8988T (cell line): ENCODE measurements around the gene ATP8A2.
A peak's percentile ranks its signal among the peaks of the same experiment; 100 is the strongest.

ENCODE experiments used
- DNase-seq: peaks from one replicate; pipeline ENCODE4 v3.0.0; 2011

ATP8A2 gene

GRCh38 chr13:26022538-26023292 lies 650.9 kb downstream of the ATP8A2 start:
- peak; percentile 32 for DNase-seq

- DNase-seq = no peak
Observed at GRCh38 chr13:26024558-26024957, 652.8 kb downstream of the ATP8A2 start.

- DNase-seq = no peak
Observed at GRCh38 chr13:26025196-26025595, 653.4 kb downstream of the ATP8A2 start.

GRCh38 chr13:26025771-26026170 lies 654.0 kb downstream of the ATP8A2 start:
- DNase-seq = no peak

GRCh38 chr13:26026211-26026610 lies 654.4 kb downstream of the ATP8A2 start:
- no peak for DNase-seq

GRCh38 chr13:26029581-26030136 lies 657.9 kb downstream of the ATP8A2 start:
- DNase-seq = no peak

GRCh38 chr13:26030331-26030730 lies 658.6 kb downstream of the ATP8A2 start:
- DNase-seq = no peak

GRCh38 chr13:26034018-26034417 lies 662.2 kb downstream of the ATP8A2 start:
- DNase-seq = no peak

- DNase-seq = no peak
Observed at GRCh38 chr13:26036383-26036782, 664.6 kb downstream of the ATP8A2 start.

GRCh38 chr13:26037302-26037701 lies 665.5 kb downstream of the ATP8A2 start:
- no peak for DNase-seq

- DNase-seq = no peak
Observed at GRCh38 chr13:26038931-26039475, 667.2 kb downstream of the ATP8A2 start.

GRCh38 chr13:26041444-26041843 lies 669.7 kb downstream of the ATP8A2 start:
- no peak for DNase-seq

- DNase-seq = no peak
Observed at GRCh38 chr13:26042785-26043184, 671.0 kb downstream of the ATP8A2 start.

- no peak for DNase-seq
Observed at GRCh38 chr13:26045142-26045541, 673.4 kb downstream of the ATP8A2 start.

GRCh38 chr13:26046639-26047038 lies 674.9 kb downstream of the ATP8A2 start:
- no peak for DNase-seq

GRCh38 chr13:26047040-26047439 lies 675.3 kb downstream of the ATP8A2 start:
- DNase-seq = no peak

- DNase-seq = no peak
Observed at GRCh38 chr13:26048741-26049140, 677.0 kb downstream of the ATP8A2 start.

- DNase-seq = peak; percentile 53
Observed at GRCh38 chr13:26050568-26051230, 678.9 kb downstream of the ATP8A2 start.

- DNase-seq = peak; percentile 38
Observed at GRCh38 chr13:26051231-26051656, 679.5 kb downstream of the ATP8A2 start.

- DNase-seq = peak; percentile 83
Observed at GRCh38 chr13:26051657-26052311, 680.0 kb downstream of the ATP8A2 start, which contains the start of gene SHISA2. Gene SHISA2, minus strand, starts transcription at chr13:26052016. Its CDS starts 1,041 bp downstream, at chr13:26050975.

GRCh38 chr13:26052337-26052736 lies 680.6 kb downstream of the ATP8A2 start:
- DNase-seq = no peak

GRCh38 chr13:26053418-26053980 lies 681.7 kb downstream of the ATP8A2 start:
- no peak for DNase-seq

- no peak for DNase-seq
Observed at GRCh38 chr13:26054896-26055295, 683.1 kb downstream of the ATP8A2 start.
